GM12878 (cell line): ENCODE data around the gene LARP4B. TPM values are rescaled to one million over a fixed set of nuclear protein-coding genes. Genes with fewer than 3 reads are reported as not detected.

Experiments
- ATAC-seq: fragments of 200-7000 bp; cut with Tn5 transposase; 3 replicates; pipeline ENCODE4 v1.9.1; 2020; ENCODE audit warnings: mild to moderate bottlenecking, moderate library complexity
- BruUV-seq: library from RNA; stranded (reverse); fragments of 400-500 nt; replicated peaks from 2 replicates; lab custom pipeline; 2021; lab: Mats Ljungman, UMichigan
- CTCF ChIA-PET: fragments of 300-600 bp; sonication (Branson Sonifier 250); formaldehyde crosslinking; extraction: SDS; loops from one replicate; lab custom pipeline; 2021; ENCODE audit warnings: inconsistent platforms; lab: Yijun Ruan, JAX
- POLR2A ChIA-PET: fragments of 350-600 bp; formaldehyde crosslinking; extraction: SDS; loops from one replicate; lab custom pipeline; 2021; ENCODE audit warnings: inconsistent platforms; lab: Charles Lee
- RAD21 ChIA-PET: fragments of 300-600 bp; sonication (Branson Sonifier 250); formaldehyde crosslinking; loops from one replicate; lab custom pipeline; 2023; ENCODE audit warnings: antibody characterized with exemption; ENCODE audit not compliant: unreplicated experiment; lab: Charles Lee
- SMC1A ChIA-PET: fragments of 300-600 bp; sonication (Branson Sonifier 250); formaldehyde crosslinking; loops from one replicate; lab custom pipeline; 2023; ENCODE audit not compliant: unreplicated experiment, uncharacterized antibody; lab: Charles Lee
- DNase-seq: peaks from one replicate; pipeline ENCODE4 v3.0.0-alpha.2; 2011; ENCODE audit warnings: low read depth, low spot score
- FAIRE-seq: peaks from 3 replicates; lab custom pipeline; 2011; peaks lifted over from hg19 to GRCh38; lab: Jason Lieb, UNC
- H2AFZ ChIP-seq: 2 replicates; pipeline ENCODE4 v1.6.0; 2011; ENCODE audit warnings: low read depth, low read length, control low read depth; ENCODE audit not compliant: control insufficient read depth
- H3K27ac ChIP-seq: 2 replicates; pipeline ENCODE4 v1.5.1; 2011; ENCODE audit warnings: control low read depth; ENCODE audit not compliant: control insufficient read depth, insufficient read depth
- H3K27me3 ChIP-seq, 2 experiments: replicated peaks in 1 of 2; 2 replicates each; pipeline versions ENCODE4 v1.6.0 to v1.6.1; 2011; ENCODE audit warnings: low read length in 1 of 2; ENCODE audit not compliant: control insufficient read depth in 2 of 2, insufficient read depth in 2 of 2
- H3K36me3 ChIP-seq, 2 experiments: 2 replicates each; pipeline ENCODE4 v1.5.1; 2011; ENCODE audit warnings: low read length in 1 of 2; ENCODE audit not compliant: control insufficient read depth in 2 of 2, insufficient read depth in 2 of 2
- H3K4me1 ChIP-seq: 2 replicates; pipeline ENCODE4 v1.6.1; 2011; ENCODE audit warnings: mild to moderate bottlenecking, low read length, moderate library complexity, mixed read lengths; ENCODE audit not compliant: control insufficient read depth, insufficient read depth
- H3K4me2 ChIP-seq: 2 replicates; pipeline ENCODE4 v1.6.0; 2011; ENCODE audit warnings: control low read depth; ENCODE audit not compliant: control insufficient read depth, insufficient read depth
- H3K4me3 ChIP-seq: fragments of 200-600 bp; sonication (generic); 2 replicates; pipeline ENCODE4 v1.5.1; 2016
- H3K79me2 ChIP-seq: 2 replicates; pipeline ENCODE4 v1.6.0; 2011; ENCODE audit warnings: low read length; ENCODE audit not compliant: control insufficient read depth, insufficient read depth
- H3K9ac ChIP-seq: 2 replicates; pipeline ENCODE4 v1.8.0; 2011; ENCODE audit warnings: low read length, control low read depth, mixed read lengths; ENCODE audit not compliant: control insufficient read depth, insufficient read depth
- H3K9me3 ChIP-seq: replicated peaks from 3 replicates; pipeline ENCODE4 v1.5.1; 2011; ENCODE audit warnings: mild to moderate bottlenecking, low read length; ENCODE audit not compliant: control insufficient read depth, insufficient read depth
- H4K20me1 ChIP-seq: 2 replicates; pipeline ENCODE4 v1.6.0; 2011; ENCODE audit not compliant: control insufficient read depth, insufficient read depth
- ASH2L ChIP-seq: fragments of 300-600, 200-600 bp; sonication (generic); IDR thresholded peaks from 2 replicates; pipeline ENCODE4 v1.6.1; 2017; ENCODE audit warnings: low read depth, mild to moderate bottlenecking, borderline replicate concordance
- ATF3 ChIP-seq: IDR thresholded peaks from 2 replicates; pipeline ENCODE4 v1.6.1; 2011; ENCODE audit warnings: low read depth, mild to moderate bottlenecking, low read length, moderate library complexity, borderline replicate concordance; ENCODE audit errors: extremely low read depth
- CREM ChIP-seq: IDR thresholded peaks from 2 replicates; pipeline ENCODE4 v1.6.1; 2014; ENCODE audit warnings: antibody characterized with exemption, low read depth
- EZH2 ChIP-seq: IDR thresholded peaks from 2 replicates; pipeline ENCODE4 v1.6.1; 2012; ENCODE audit warnings: low read depth, mild to moderate bottlenecking, control low read depth, inconsistent platforms, low read length, borderline replicate concordance; ENCODE audit not compliant: control insufficient read depth
- FOXK2 ChIP-seq: fragments of 450-650 bp; IDR thresholded peaks from 2 replicates; pipeline ENCODE4 v1.6.1; 2017; ENCODE audit warnings: mild to moderate bottlenecking, moderate library complexity
- HDAC6 ChIP-seq: fragments of 200-600 bp; sonication (generic); IDR thresholded peaks from one replicate; pipeline ENCODE4 v1.8.0; 2017; ENCODE audit warnings: antibody characterized with exemption; ENCODE audit not compliant: unreplicated experiment
- MTA3 ChIP-seq: IDR thresholded peaks from 2 replicates; pipeline ENCODE4 v1.6.1; 2012; ENCODE audit warnings: low read length, inconsistent platforms, borderline replicate concordance
- NFYA ChIP-seq: IDR thresholded peaks from 2 replicates; pipeline ENCODE4 v1.6.1; 2011; ENCODE audit warnings: low read depth, mild to moderate bottlenecking, low read length, improper control_type of control experiment, borderline replicate concordance
- RAD21 ChIP-seq: IDR thresholded peaks from 2 replicates; pipeline ENCODE4 v1.6.1; 2011; ENCODE audit warnings: mild to moderate bottlenecking, low read depth, low read length, moderate library complexity; ENCODE audit not compliant: insufficient read depth
- RB1 ChIP-seq: fragments of 450-650 bp; formaldehyde crosslinking; IDR thresholded peaks from 2 replicates; pipeline ENCODE4 v1.6.1; 2017; ENCODE audit warnings: mild to moderate bottlenecking, borderline replicate concordance
- SKIL ChIP-seq: fragments of 450-650 bp; IDR thresholded peaks from 2 replicates; pipeline ENCODE4 v1.6.1; 2017; ENCODE audit warnings: mild to moderate bottlenecking, low read depth, inconsistent platforms; ENCODE audit not compliant: poor library complexity, severe bottlenecking
- SMAD1 ChIP-seq: fragments of 450-650 bp; IDR thresholded peaks from 2 replicates; pipeline ENCODE4 v1.6.1; 2018; ENCODE audit warnings: mild to moderate bottlenecking, low read depth; ENCODE audit not compliant: partially characterized antibody
- ZNF217 ChIP-seq: fragments of 450-650 bp; IDR thresholded peaks from 2 replicates; pipeline ENCODE4 v1.6.1; 2017; ENCODE audit warnings: antibody characterized with exemption, mild to moderate bottlenecking
- WGBS: methylation state at CpG from one replicate; pipeline ENCODE4 v1.1.6; 2016; ENCODE audit warnings: low lambda C conversion rate; ENCODE audit not compliant: insufficient replicate concordance, insufficient coverage; ENCODE audit errors: missing lambda C conversion rate; 5-methylcytosine and 5-hydroxymethylcytosine counted together
- in situ Hi-C: fragments of 300-500 bp; cut with MboI; formaldehyde crosslinking; loops from 9 replicates; pipeline ENCODE4 v1.14.3; 2018; ENCODE audit warnings: mixed read lengths
- intact Hi-C: fragments of 100-400 bp; cut with micrococcal nuclease; formaldehyde crosslinking; loops from one replicate; pipeline ENCODE4 v1.14.2; 2022; ENCODE audit not compliant: unreplicated experiment
- polyA plus RNA-seq, 11 experiments: library from polyadenylated mRNA; depleted of rRNA in 4 of 11; unstranded in 6 of 11; stranded (reverse) in 5 of 11; fragments of >200 nt; fragmentation: Nextera tagmentation in 4 of 11; fragmentation: Illumina TruSeq in 1 of 11; extraction: Ambion mirVana in 4 of 11; extraction: Trizol in 1 of 11; gene quantifications; 1 replicate in 1 of 11; 2 replicates in 10 of 11; pipeline versions ENCODE4 v1.2.1 to v1.2.3, GENCODE V29; 2011 to 2016; ENCODE audit warnings: inconsistent platforms in 2 of 11, missing spikeins in 2 of 11, low read depth in 1 of 11
- total RNA-seq, 4 experiments: library from RNA; depleted of rRNA in 3 of 4; stranded (reverse); fragments of >200 nt in 3 of 4; fragmentation: Illumina TruSeq in 1 of 4; extraction: Trizol in 1 of 4; gene quantifications; 2 replicates each; pipeline versions ENCODE4 v1.2.1 to v1.2.3, GENCODE V29; 2013 to 2021

Gene LARP4B
- total and polyA plus RNA-seq, 10 of the 15 experiments (the other 5 are each of a cell fraction or from before 2014, with no cell fraction given): 10.5 to 119 (median 39.4) TPM

GRCh38 chr10:845526-845925 is 86.0 kb downstream of the LARP4B start:
- Histone ChIP-seq H4K20me1 (no peaks in the 10 kb centered on the region; the same call in none of the 2 replicates), H3K9me3 (peaks cover 4% of the 10 kb centered on the region), H3K4me3 (no peak overlapping the region), H3K4me1 (peaks cover 3% of the 10 kb centered on the region; the same call in 1 of the 2 replicates), H3K79me2 (peaks cover 29% of the 10 kb centered on the region), H3K4me2 (no peak overlapping the region), H3K27me3 (no peaks in the 10 kb centered on the region), H3K27ac (no peak overlapping the region), H3K9ac (no peak overlapping the region), H3K36me3 (peaks cover 19 to 36% of the 10 kb centered on the region in 2 experiments), H2AFZ (no peak overlapping the region)
- WGBS: 100% methylated on average over 3 of the region's 3 CpGs
- RAD21 ChIA-PET: no interaction called here
- FAIRE-seq (no peak), DNase-seq (no peak), ATAC-seq (no peak)
- BruUV-seq: no TSS peak
- SMC1A ChIA-PET: no interaction called here
- CTCF ChIA-PET: no interaction called here
- in situ Hi-C loops: no loop called here
- intact Hi-C loops: no loop called here
- POLR2A ChIA-PET: interaction anchor here (0.7 kb wide), 1 partner anchor 83 kb away, joined by 4 read pairs; no protein-coding TSS in a partner anchor
- TF ChIP-seq RB1 (no peak), FOXK2 (no peak)

GRCh38 chr10:844552-844951 is 87.0 kb downstream of the LARP4B start:
- H3K9me3 ChIP-seq: peaks cover 1% of the 10 kb centered on the region; the same call in 2 of the 3 replicates
- peaks cover 3% of the 10 kb centered on the region; the same call in 1 of the 2 replicates for H3K4me1 ChIP-seq
- H3K9ac ChIP-seq: no peak overlapping the region
- no peak overlapping the region for H3K4me3 ChIP-seq
- ChIA-PET POLR2A (no interaction called here), SMC1A (no interaction called here), RAD21 (no interaction called here), CTCF (no interaction called here)
- ATAC-seq (no peak), DNase-seq (no peak), FAIRE-seq (no peak)
- in situ Hi-C loops (no loop called here), intact Hi-C loops (no loop called here)
- no peaks in the 10 kb centered on the region for H3K27me3 ChIP-seq
- no peaks in the 10 kb centered on the region; the same call in none of the 2 replicates for H4K20me1 ChIP-seq
- 81% methylated on average over 8 of the region's 8 CpGs for WGBS
- H3K79me2 ChIP-seq: peaks cover 19% of the 10 kb centered on the region
- no peak overlapping the region for H2AFZ ChIP-seq
- no peak overlapping the region for H3K27ac ChIP-seq
- peaks cover 19 to 34% of the 10 kb centered on the region in 2 experiments for H3K36me3 ChIP-seq
- no peak overlapping the region for H3K4me2 ChIP-seq
- TF ChIP-seq SMAD1 (no peak), ATF3 (no peak), EZH2 (no peak), CREM (no peak), HDAC6 (no peak), NFYA (no peak), MTA3 (no peak), RAD21 (no peak), ZNF217 (no peak), ASH2L (no peak), SKIL (no peak)
- TF ChIP-seq, all 136 proteins: peak for 0
- BruUV-seq: no TSS peak
